Measurements from ENCODE around the gene WWOX. TPM values are rescaled to one million over a fixed set of nuclear protein-coding genes. Genes with fewer than 3 reads are reported as not detected.

The WWOX gene
- total RNA-seq, 1 donor from 2014 or later: 7.3 TPM

- Mint-ChIP-seq H3K9me3 (ENCODE audit: unreplicated experiment) (no peaks in the 10 kb centered on the region), H3K4me1 (ENCODE audit: low read depth, unreplicated experiment) (no peaks in the 10 kb centered on the region), H3K4me3 (ENCODE audit: unreplicated experiment) (no peak overlapping the region), H3K36me3 (ENCODE audit: low read depth, unreplicated experiment) (no peaks in the 10 kb centered on the region), H3K27ac (ENCODE audit: unreplicated experiment) (no peak overlapping the region), H3K27me3 (ENCODE audit: low read depth, unreplicated experiment) (no peaks in the 10 kb centered on the region)
- Histone ChIP-seq H3K9me3 (ENCODE audit: insufficient read depth, low read depth, low read length) (no peaks in the 10 kb centered on the region), H3K36me3 (ENCODE audit: insufficient read depth, low read length) (no peaks in the 10 kb centered on the region), H2AFZ (ENCODE audit: low read depth, low read length) (no peak overlapping the region), H3K4me2 (ENCODE audit: low read length) (no peak overlapping the region), H4K20me1 (ENCODE audit: insufficient read depth, low read length) (no peaks in the 10 kb centered on the region), H3K27ac (ENCODE audit: low read depth, low read length) (no peak overlapping the region), H3K4me3 (ENCODE audit: insufficient read depth, low read depth, low read length) (no peak overlapping the region), H3K4me1 (ENCODE audit: insufficient read depth, low read length) (no peaks in the 10 kb centered on the region), H3K27me3 (ENCODE audit: insufficient read depth, low read length) (no peaks in the 10 kb centered on the region), H3K79me2 (ENCODE audit: insufficient read depth, low read length) (no peaks in the 10 kb centered on the region), H3K9ac (ENCODE audit: low read length) (no peak overlapping the region)
- DNase-seq (ENCODE audit: low read depth) (no peak), FAIRE-seq (no peak)
- TF ChIP-seq EZH2 (IDR thresholded peaks at IDR 0.05; ENCODE audit: insufficient read depth, low read length): no peak
- no peak for TF ChIP-seq CTCF (IDR thresholded peaks at IDR 0.05; ENCODE audit: insufficient read depth, low read depth, low read length)
Observed at GRCh38 chr16:78791011-78791410, 691.6 kb downstream of the WWOX start.

- Mint-ChIP-seq H3K27ac (ENCODE audit: unreplicated experiment) (no peak overlapping the region), H3K27me3 (ENCODE audit: low read depth, unreplicated experiment) (no peaks in the 10 kb centered on the region), H3K9me3 (ENCODE audit: unreplicated experiment) (no peaks in the 10 kb centered on the region), H3K4me3 (ENCODE audit: unreplicated experiment) (no peak overlapping the region), H3K4me1 (ENCODE audit: low read depth, unreplicated experiment) (no peaks in the 10 kb centered on the region), H3K36me3 (ENCODE audit: low read depth, unreplicated experiment) (no peaks in the 10 kb centered on the region)
- Histone ChIP-seq H3K27ac (ENCODE audit: low read depth, low read length) (no peak overlapping the region), H3K79me2 (ENCODE audit: insufficient read depth, low read length) (no peaks in the 10 kb centered on the region), H3K36me3 (ENCODE audit: insufficient read depth, low read length) (no peaks in the 10 kb centered on the region), H3K4me1 (ENCODE audit: insufficient read depth, low read length) (no peaks in the 10 kb centered on the region), H3K9me3 (ENCODE audit: insufficient read depth, low read depth, low read length) (no peaks in the 10 kb centered on the region), H2AFZ (ENCODE audit: low read depth, low read length) (no peak overlapping the region), H3K27me3 (ENCODE audit: insufficient read depth, low read length) (no peaks in the 10 kb centered on the region), H3K4me3 (ENCODE audit: insufficient read depth, low read depth, low read length) (no peak overlapping the region), H3K4me2 (ENCODE audit: low read length) (no peak overlapping the region), H4K20me1 (ENCODE audit: insufficient read depth, low read length) (no peaks in the 10 kb centered on the region), H3K9ac (ENCODE audit: low read length) (no peak overlapping the region)
- no peak for DNase-seq (ENCODE audit: low read depth)
- no peak for FAIRE-seq
- no peak for TF ChIP-seq EZH2 (IDR thresholded peaks at IDR 0.05; ENCODE audit: insufficient read depth, low read length)
- TF ChIP-seq CTCF (IDR thresholded peaks at IDR 0.05; ENCODE audit: insufficient read depth, low read depth, low read length): no peak
Observed at GRCh38 chr16:78791926-78792325, 692.5 kb downstream of the WWOX start.

- Histone ChIP-seq H3K79me2 (ENCODE audit: insufficient read depth, low read length) (no peaks in the 10 kb centered on the region), H3K4me3 (ENCODE audit: insufficient read depth, low read depth, low read length) (no peak overlapping the region), H3K9ac (ENCODE audit: low read length) (no peak overlapping the region), H2AFZ (ENCODE audit: low read depth, low read length) (no peak overlapping the region), H3K27ac (ENCODE audit: low read depth, low read length) (no peak overlapping the region), H3K9me3 (ENCODE audit: insufficient read depth, low read depth, low read length) (no peaks in the 10 kb centered on the region), H4K20me1 (ENCODE audit: insufficient read depth, low read length) (no peaks in the 10 kb centered on the region), H3K27me3 (ENCODE audit: insufficient read depth, low read length) (no peaks in the 10 kb centered on the region), H3K4me2 (ENCODE audit: low read length) (no peak overlapping the region), H3K36me3 (ENCODE audit: insufficient read depth, low read length) (no peaks in the 10 kb centered on the region), H3K4me1 (ENCODE audit: insufficient read depth, low read length) (no peaks in the 10 kb centered on the region)
- Mint-ChIP-seq H3K9me3 (ENCODE audit: unreplicated experiment) (no peaks in the 10 kb centered on the region), H3K27me3 (ENCODE audit: low read depth, unreplicated experiment) (no peaks in the 10 kb centered on the region), H3K36me3 (ENCODE audit: low read depth, unreplicated experiment) (no peaks in the 10 kb centered on the region), H3K4me1 (ENCODE audit: low read depth, unreplicated experiment) (no peaks in the 10 kb centered on the region), H3K4me3 (ENCODE audit: unreplicated experiment) (no peak overlapping the region), H3K27ac (ENCODE audit: unreplicated experiment) (no peak overlapping the region)
- DNase-seq (ENCODE audit: low read depth) (no peak), FAIRE-seq (no peak)
- no peak for TF ChIP-seq CTCF (IDR thresholded peaks at IDR 0.05; ENCODE audit: insufficient read depth, low read depth, low read length)
- no peak for TF ChIP-seq EZH2 (IDR thresholded peaks at IDR 0.05; ENCODE audit: insufficient read depth, low read length)
Observed at GRCh38 chr16:78792952-78793351, 693.5 kb downstream of the WWOX start.
